Measurements from ENCODE around the gene KRTAP4-5. TPM values are rescaled to one million over a fixed set of nuclear protein-coding genes. Genes with fewer than 3 reads are reported as not detected.
"Not testable (repeated sequence)": the region's sequence is repeated elsewhere in the genome, so short reads cannot be mapped to it uniquely, and the experiment has no call there.

The KRTAP4-5 gene
- total RNA-seq, 1 donor from 2014 or later: not detected

- Histone ChIP-seq H3K27ac (no peak overlapping the region), H3K27me3 (ENCODE audit: low read depth) (peaks cover 8% of the 10 kb centered on the region), H3K4me3 (no peak overlapping the region), H3K9me3 (no peaks in the 10 kb centered on the region), H3K36me3 (no peaks in the 10 kb centered on the region), H3K4me1 (no peaks in the 10 kb centered on the region)
- intact Hi-C loops (cut with DNase I): no loop called here
- ATAC-seq (no peak), DNase-seq (no peak)
- TF ChIP-seq CTCF (IDR thresholded peaks at IDR 0.05): no peak
Observed at GRCh38 chr17:41118721-41119120, 30.9 kb downstream of the KRTAP4-5 start.

DNA sequence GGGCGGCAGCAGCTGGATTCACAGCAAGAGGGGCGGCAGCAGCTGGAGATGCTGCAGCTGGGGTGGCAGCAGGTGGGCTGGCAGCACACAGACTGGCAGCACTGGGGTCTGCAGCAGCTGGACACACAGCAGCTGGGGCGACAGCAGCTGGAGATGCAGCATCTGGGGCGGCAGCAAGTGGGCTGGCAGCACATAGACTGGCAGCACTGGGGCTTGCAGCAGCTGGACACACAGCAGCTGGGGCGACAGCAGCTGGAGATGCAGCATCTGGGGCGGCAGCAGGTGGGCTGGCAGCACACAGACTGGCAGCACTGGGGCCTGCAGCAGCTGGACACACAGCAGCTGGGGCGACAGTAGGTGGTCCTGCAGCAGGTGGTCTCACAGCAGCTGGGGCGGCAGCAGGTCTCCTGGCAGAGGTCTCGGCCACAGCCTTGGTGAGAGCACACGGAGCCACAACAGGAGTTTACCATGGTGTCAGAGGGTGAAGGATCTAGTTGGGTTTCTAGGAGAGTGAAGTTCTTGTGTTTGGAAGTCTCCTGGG lies 31.7 kb downstream of the KRTAP4-5 start, which contains the start of gene KRTAP4-11:
Gene KRTAP4-11 (minus strand): TSS at position 528 of the 541 bp plus-strand sequence. CDS start 58 bp downstream, at position 470.
- H3K27me3 ChIP-seq (ENCODE audit: low read depth); H3K9me3 ChIP-seq; H3K4me1 ChIP-seq; intact Hi-C loops (cut with DNase I); DNase-seq; H3K36me3 ChIP-seq; ATAC-seq; H3K27ac ChIP-seq; H3K4me3 ChIP-seq: not testable (repeated sequence)

DNA sequence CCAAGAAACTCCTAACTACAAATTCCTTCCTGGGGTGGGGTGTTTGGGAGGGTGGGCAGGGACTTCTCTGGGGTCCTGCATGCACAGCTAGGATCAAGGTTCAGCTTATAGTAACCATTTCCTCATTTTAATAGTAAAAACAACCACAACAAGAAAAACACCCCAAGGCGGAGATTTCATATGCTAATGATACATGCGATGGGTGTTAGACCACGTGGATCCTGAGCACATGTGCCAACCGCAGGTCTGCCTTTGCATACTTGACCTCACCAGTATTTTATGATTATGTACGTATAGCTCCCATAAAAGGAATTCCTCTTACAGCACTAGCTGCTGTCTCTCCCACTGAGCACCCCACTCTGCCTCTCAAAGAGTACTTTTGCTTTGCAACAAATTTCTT lies 33.3 kb downstream of the KRTAP4-5 start:
- no peak overlapping the region for H3K27ac ChIP-seq
- no peaks in the 10 kb centered on the region for H3K4me1 ChIP-seq
- DNase-seq (no peak), ATAC-seq (no peak)
- no peak overlapping the region for H3K4me3 ChIP-seq
- H3K9me3 ChIP-seq: no peaks in the 10 kb centered on the region
- peaks cover 8% of the 10 kb centered on the region for H3K27me3 ChIP-seq (ENCODE audit: low read depth)
- intact Hi-C loops (cut with DNase I): no loop called here
- no peak for TF ChIP-seq CTCF (IDR thresholded peaks at IDR 0.05)
- H3K36me3 ChIP-seq: no peaks in the 10 kb centered on the region

DNA sequence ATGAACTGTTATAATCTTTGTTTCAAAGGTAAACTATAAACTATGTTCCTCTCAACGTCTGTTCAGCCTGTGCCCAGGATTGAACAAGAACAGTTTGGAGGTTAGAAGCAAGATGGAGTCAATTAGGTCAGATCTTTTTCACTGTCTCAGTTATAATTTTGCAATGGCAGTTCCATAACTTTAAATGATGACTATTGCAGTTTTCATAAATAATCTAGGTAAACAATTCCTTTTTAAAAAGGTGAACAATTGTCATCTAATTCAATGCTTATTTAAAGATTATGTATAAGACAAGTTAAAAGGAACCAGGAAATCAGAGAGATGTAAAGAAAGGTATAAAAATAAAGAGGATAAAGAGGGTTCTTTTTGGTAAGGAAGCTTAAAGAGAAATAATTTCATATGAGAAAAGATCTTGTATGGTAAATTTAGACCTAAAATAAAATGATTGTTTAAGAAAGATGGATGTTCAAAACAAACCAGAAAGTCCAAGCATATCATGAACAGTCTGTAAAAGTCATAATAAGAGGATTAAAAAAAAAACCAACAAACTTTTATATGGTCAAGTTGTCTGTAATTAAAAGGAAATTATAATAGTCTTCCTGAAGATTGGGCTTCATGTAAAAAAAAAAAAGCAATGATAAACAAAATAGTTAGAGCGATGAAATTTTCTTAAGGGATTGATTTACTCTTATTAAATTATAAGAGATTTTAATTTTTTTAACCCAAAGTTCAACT lies 38.3 kb downstream of the KRTAP4-5 start:
- ATAC-seq (no peak), DNase-seq (no peak)
- no peak for TF ChIP-seq CTCF (IDR thresholded peaks at IDR 0.05)
- no peak overlapping the region for H3K27ac ChIP-seq
- intact Hi-C loops (cut with DNase I): no loop called here
- H3K36me3 ChIP-seq: no peaks in the 10 kb centered on the region
- H3K4me3 ChIP-seq: no peak overlapping the region
- H3K27me3 ChIP-seq (ENCODE audit: low read depth): peaks cover 5% of the 10 kb centered on the region
- H3K4me1 ChIP-seq: no peaks in the 10 kb centered on the region
- no peaks in the 10 kb centered on the region for H3K9me3 ChIP-seq

DNA sequence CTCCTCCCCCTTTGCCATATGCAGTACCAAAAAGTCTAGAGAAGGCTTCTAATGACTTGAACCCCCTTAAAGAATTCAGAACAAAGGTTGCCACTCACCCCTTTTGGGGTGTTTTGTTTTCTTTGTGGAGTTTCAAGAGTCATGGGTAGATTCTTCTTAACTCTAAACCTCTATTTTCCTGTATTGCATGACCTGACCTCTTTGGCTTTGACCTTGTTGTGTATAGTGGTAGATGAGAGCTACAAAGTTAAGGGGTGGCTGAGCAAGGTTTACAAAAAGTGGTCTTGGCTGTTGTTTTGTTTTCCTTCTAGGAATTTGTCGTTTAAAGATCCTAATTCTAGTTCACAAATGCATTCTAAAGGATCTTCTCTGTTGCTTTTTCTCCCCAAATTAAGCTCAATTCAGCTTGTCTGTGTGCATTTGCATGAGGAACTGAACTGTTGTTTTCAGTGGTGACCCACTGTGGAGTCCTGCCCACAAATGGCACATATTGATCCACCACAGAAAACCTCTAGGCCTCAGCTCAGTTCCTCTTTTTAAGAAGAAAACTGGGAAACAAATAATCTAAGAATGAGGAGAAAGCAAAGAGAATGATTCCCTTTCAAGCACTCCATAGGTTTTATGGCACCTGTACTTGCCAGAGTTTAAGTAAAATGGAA lies 40.8 kb downstream of the KRTAP4-5 start:
- ATAC-seq; H3K27me3 ChIP-seq (ENCODE audit: low read depth); H3K9me3 ChIP-seq; H3K4me3 ChIP-seq; DNase-seq; H3K36me3 ChIP-seq; H3K27ac ChIP-seq; intact Hi-C loops (cut with DNase I); H3K4me1 ChIP-seq: not testable (repeated sequence)

DNA sequence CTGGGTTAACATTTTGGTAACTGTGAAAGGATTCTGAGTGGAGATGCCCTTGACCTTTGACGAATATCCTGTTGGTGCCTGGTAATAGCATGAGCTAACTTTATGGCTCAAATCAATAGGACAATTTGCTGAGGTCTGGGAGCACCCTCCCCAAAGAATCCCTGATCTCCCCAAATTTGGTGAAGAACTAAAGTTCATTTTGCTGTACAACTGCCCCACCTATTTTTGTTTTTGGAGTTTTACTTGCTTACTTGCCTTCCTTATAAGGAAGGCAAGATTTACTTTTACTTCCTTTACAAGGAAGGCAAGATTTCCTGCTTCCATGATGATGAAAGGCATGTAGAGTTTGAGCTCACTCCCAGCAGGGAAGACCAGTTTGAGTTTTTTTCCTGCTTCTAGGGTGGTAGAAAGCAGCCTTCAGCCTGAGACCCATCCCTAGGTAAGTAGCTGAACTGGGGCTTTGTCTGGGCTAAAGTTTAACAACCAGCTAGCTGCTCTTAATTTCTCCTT lies 41.6 kb downstream of the KRTAP4-5 start:
- DNase-seq (no peak), ATAC-seq (no peak)
- H3K36me3 ChIP-seq: no peaks in the 10 kb centered on the region
- TF ChIP-seq CTCF (IDR thresholded peaks at IDR 0.05): no peak
- no peaks in the 10 kb centered on the region for H3K27me3 ChIP-seq (ENCODE audit: low read depth)
- no peak overlapping the region for H3K27ac ChIP-seq
- no peak overlapping the region for H3K4me3 ChIP-seq
- no peaks in the 10 kb centered on the region for H3K4me1 ChIP-seq
- no peaks in the 10 kb centered on the region for H3K9me3 ChIP-seq
- intact Hi-C loops (cut with DNase I): no loop called here

DNA sequence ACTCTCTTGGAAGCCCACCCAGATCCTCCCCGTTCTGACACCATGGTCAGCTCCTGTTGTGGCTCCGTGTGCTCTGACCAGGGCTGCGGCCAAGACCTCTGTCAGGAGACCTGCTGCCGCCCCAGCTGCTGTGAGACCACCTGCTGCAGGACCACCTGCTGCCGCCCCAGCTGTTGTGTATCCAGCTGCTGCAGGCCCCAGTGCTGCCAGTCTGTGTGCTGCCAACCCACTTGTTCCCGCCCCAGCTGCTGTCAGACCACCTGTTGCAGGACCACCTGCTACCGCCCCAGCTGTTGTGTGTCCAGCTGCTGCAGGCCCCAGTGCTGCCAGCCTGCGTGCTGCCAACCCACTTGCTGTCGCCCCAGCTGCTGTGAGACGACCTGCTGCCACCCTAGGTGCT lies 44.3 kb downstream of the KRTAP4-5 start, which contains the start of gene KRTAP4-9:
Gene KRTAP4-9 (plus strand): TSS at position 43 of the 400 bp plus-strand sequence. CDS start 0 bp downstream, at position 43.
- ATAC-seq; H3K9me3 ChIP-seq; DNase-seq; intact Hi-C loops (cut with DNase I); H3K27me3 ChIP-seq (ENCODE audit: low read depth); H3K4me1 ChIP-seq; H3K27ac ChIP-seq; H3K36me3 ChIP-seq; H3K4me3 ChIP-seq: not testable (repeated sequence)

GRCh38 chr17:41104386-41105038 lies 45.1 kb downstream of the KRTAP4-5 start:
- ATAC-seq; H3K27me3 ChIP-seq (ENCODE audit: low read depth); H3K4me1 ChIP-seq; H3K36me3 ChIP-seq; H3K9me3 ChIP-seq; H3K27ac ChIP-seq; DNase-seq; H3K4me3 ChIP-seq; intact Hi-C loops (cut with DNase I): not testable (repeated sequence)
